SJSA1 (cell line): ENCODE measurements around the gene G0S2. TPM values are rescaled to one million over a fixed set of nuclear protein-coding genes. Genes with fewer than 3 reads are reported as not detected.

ENCODE experiments used
- DNase-seq, 2 experiments: peaks; one replicate each; pipeline ENCODE4 v3.0.0-alpha.2; 2015 to 2020; ENCODE audit warnings: low spot score in 2 of 2, low read depth in 1 of 2
- H3K27ac ChIP-seq: fragments of 250-450 bp; sonication (Bioruptor Pico); 2 replicates; pipeline ENCODE4 v1.5.1; 2020; ENCODE audit warnings: mild to moderate bottlenecking, moderate library complexity
- H3K27me3 ChIP-seq: fragments of 250-450 bp; sonication (Bioruptor Pico); replicated peaks from 2 replicates; pipeline ENCODE4 v1.5.1; 2020; ENCODE audit warnings: mild to moderate bottlenecking, moderate library complexity
- H3K36me3 ChIP-seq: fragments of 250-450 bp; sonication (Bioruptor Pico); 2 replicates; pipeline ENCODE4 v1.5.1; 2020; ENCODE audit warnings: mild to moderate bottlenecking
- H3K4me1 ChIP-seq: fragments of 250-450 bp; sonication (Bioruptor Pico); replicated peaks from 2 replicates; pipeline ENCODE4 v1.6.1; 2021; ENCODE audit warnings: mild to moderate bottlenecking
- H3K4me3 ChIP-seq: fragments of 250-450 bp; sonication (Bioruptor Pico); 2 replicates; pipeline ENCODE4 v1.5.1; 2020; ENCODE audit warnings: mild to moderate bottlenecking
- H3K9me3 ChIP-seq: fragments of 250-450 bp; sonication (Bioruptor Pico); replicated peaks from 2 replicates; pipeline ENCODE4 v1.5.1; 2020; ENCODE audit warnings: mild to moderate bottlenecking
- total RNA-seq: library from RNA; depleted of rRNA; stranded (reverse); fragments of >200 nt; shearing (Covaris generic); gene quantifications from 2 replicates; pipeline ENCODE4 v1.2.3, GENCODE V29; 2014

Gene G0S2
- total RNA-seq, 1 experiment from 2014 or later: not detected

DNA sequence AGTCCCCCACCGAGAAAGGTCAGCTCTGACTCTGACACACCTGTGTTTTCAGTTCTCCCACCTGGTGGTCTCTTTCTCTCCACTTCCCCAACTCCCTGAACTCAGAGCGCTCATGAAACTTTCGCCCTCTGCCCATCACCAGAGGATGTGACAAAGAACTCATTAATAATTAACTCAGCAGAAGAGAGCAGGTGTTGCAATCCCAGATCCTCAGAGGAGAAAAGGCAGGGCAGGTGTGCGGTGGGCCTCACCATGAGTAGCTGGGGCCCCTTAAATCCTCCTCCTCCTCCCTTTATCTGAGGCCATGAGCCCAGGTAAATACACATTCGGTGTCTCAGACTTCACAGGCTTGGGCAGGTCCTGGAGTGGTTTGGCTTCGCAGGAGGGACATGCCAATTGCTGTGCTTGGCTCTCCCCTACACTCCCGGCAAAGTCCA is 21.3 kb upstream of the G0S2 start:
- no peak for DNase-seq
- H3K4me3 ChIP-seq: no peak overlapping the region
- H3K27me3 ChIP-seq: no peaks in the 10 kb centered on the region
- H3K36me3 ChIP-seq: no peaks in the 10 kb centered on the region
- no peak overlapping the region for H3K27ac ChIP-seq
- peaks cover 59% of the 10 kb centered on the region for H3K4me1 ChIP-seq
- H3K9me3 ChIP-seq: no peaks in the 10 kb centered on the region

DNA sequence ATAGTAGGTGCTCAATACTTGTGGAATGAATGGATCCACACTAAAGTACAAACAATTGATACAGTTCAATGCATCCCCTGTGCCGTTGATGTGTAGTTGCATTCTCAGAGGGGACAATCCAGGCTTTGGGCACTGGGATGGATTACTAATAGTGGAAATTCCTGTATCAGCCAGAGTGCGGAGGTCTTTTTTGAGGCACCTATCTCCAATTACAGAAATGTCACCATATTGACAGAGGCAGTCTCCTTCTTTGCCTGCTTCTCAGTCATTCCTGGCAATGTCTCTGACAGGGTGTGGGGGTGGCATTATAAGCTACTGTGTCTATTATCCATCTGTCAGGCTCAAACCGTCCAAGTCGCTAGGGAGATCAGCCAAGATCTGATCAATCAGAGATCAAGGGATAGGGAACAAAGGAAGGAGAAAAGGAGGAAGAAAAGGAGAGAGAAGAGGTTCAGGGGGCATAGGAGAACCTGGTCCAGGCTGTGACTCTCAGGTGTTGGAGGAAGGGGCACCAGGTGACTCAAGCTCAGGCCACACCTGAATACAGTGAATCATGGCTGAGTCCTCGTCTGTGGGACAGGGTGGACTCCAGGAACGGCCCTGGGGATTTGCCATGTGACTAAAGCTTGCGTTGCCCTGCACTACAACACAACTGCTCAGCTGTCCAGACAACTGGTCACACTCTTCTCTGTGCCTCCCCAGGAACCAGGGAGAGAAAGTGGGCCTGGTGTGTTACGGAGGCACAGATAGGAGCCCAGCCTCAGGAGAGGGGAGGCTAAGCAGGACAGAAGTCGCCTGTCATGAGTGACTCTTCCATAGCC is 19.6 kb upstream of the G0S2 start:
- Histone ChIP-seq H3K27ac (no peak overlapping the region), H3K27me3 (no peaks in the 10 kb centered on the region), H3K4me1 (peaks cover 49% of the 10 kb centered on the region), H3K9me3 (no peaks in the 10 kb centered on the region), H3K4me3 (no peak overlapping the region), H3K36me3 (no peaks in the 10 kb centered on the region)
- no peak for DNase-seq

DNA sequence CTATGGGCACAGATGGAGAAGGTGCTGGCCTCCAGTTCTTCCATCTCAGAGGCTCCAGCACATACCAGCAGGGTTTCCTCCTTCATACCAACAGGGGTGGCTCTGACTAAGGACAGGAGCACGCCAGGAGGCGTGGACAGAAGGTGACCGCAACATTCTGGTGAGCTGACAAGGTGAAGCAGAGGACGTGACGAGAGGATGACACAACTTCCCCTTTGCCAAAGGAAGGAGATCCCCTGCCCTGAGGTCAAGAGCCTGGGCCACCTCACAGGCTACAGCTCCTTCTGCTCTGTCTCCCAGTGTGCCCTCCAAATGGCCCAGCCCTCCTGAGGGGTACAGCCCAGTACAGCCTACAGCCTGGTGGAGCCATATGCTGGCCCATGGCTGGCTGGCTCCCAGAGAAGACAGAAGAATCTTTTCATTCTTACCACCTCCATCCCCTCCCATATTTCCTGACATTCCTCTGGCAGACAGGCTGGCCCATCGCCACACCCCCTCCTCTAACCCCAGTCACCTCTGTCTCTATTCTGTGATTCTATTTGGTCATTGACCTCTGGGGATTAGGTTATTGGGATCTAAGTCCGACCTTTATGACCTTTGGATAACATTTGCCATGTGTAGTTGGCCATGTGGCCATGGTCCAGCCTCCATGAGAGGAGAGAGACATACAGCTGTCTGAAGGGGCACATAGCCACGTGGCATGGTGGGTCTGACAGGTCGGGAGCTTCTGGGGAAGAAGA is 17.9 kb upstream of the G0S2 start:
- Histone ChIP-seq H3K9me3 (no peaks in the 10 kb centered on the region), H3K4me1 (peaks cover 39% of the 10 kb centered on the region), H3K27me3 (no peaks in the 10 kb centered on the region), H3K36me3 (no peaks in the 10 kb centered on the region), H3K27ac (peak overlapping the region; percentile 77), H3K4me3 (no peak overlapping the region)
- peak; percentile 44 to 64 for DNase-seq

DNA sequence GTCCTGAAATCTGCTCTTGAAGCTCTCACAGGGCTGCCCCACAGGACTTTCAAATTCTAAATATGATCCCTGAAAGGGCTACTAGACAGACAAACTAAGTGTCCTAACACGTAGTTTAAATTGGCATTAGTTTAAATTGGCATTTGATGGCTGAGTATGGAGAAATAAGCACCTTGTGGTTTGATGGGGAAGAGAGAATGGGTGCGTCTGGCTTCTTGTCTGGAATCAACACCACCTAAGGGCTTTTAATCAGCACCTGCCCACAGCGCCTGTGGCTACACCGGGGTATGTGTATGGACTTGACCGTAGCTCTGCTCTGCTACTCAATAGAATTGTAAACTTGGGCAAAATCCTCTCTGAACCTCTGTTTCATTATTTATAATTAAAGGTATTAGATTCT is 17.3 kb upstream of the G0S2 start:
- Histone ChIP-seq H3K27me3 (no peaks in the 10 kb centered on the region), H3K27ac (peak overlapping the region; percentile 77), H3K4me1 (peaks cover 36% of the 10 kb centered on the region), H3K4me3 (no peak overlapping the region), H3K9me3 (no peaks in the 10 kb centered on the region), H3K36me3 (no peaks in the 10 kb centered on the region)
- DNase-seq: no peak

DNA sequence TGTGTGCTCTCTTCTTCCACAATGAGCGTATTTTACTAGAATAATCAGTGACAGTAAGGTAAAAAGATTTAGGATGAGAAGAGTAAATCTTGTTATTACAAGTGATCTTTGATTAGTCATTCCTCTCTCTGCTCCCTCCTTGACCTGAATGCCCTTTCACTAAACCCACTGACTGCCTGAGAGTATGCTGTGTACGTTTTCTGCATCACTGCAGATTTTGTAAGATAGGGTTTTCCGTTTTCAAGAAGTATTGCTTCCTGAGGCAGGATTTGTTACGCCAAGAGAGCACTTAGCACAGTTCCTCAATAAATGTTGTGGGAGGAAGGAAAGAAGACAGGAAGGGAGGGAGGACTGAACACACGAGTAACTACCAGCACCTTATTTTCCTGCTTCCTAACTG is 15.3 kb upstream of the G0S2 start:
- Histone ChIP-seq H3K27me3 (no peaks in the 10 kb centered on the region), H3K9me3 (no peaks in the 10 kb centered on the region), H3K36me3 (no peaks in the 10 kb centered on the region), H3K4me1 (peaks cover 29% of the 10 kb centered on the region), H3K27ac (no peak overlapping the region), H3K4me3 (no peak overlapping the region)
- DNase-seq: no peak

DNA sequence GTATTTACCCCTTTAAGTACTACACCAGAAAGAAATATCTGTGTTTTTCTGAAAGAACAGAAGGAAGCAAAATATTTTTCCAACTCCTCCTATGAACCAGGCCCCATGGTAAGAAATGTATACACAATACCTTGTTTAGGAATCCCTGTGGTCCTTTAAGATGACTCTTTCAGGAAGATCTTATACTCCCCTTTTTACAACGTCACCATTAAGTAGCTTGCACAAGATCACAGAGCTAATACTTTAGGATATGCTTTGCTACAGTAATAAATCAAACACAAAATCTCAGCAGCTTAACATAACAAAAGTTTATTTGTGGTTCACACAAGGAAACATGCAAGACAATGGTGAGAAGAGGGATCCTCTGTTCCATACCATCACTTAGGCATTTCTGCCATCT is 14.1 kb upstream of the G0S2 start:
- Histone ChIP-seq H3K4me1 (peaks cover 25% of the 10 kb centered on the region), H3K4me3 (no peak overlapping the region), H3K27me3 (no peaks in the 10 kb centered on the region), H3K36me3 (no peaks in the 10 kb centered on the region), H3K9me3 (no peaks in the 10 kb centered on the region), H3K27ac (no peak overlapping the region)
- no peak for DNase-seq

DNA sequence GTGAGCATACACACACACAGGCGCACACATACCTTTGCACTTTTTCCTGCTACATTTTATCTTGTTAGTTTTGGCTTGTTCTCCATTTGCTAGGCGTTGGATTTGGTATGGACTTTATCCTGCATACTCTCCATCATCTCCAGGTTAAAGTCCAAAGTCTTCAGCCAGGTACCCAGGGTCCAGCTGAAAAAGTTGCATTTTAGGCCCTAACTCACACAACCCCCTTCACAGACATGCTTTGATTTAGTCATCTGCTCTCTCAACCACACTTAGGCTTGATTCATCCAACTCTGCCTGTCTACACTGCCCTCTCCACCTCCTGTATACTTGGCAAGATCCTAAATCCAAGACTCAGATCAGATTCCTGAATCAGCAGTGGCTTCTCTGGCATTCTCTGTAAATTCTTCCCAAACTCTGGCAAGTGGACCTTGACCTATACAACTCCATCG is 12.3 kb upstream of the G0S2 start:
- no peaks in the 10 kb centered on the region for H3K9me3 ChIP-seq
- H3K36me3 ChIP-seq: no peaks in the 10 kb centered on the region
- no peak overlapping the region for H3K4me3 ChIP-seq
- H3K4me1 ChIP-seq: peaks cover 7% of the 10 kb centered on the region; the same call in 1 of the 2 replicates
- no peaks in the 10 kb centered on the region for H3K27me3 ChIP-seq
- no peak overlapping the region for H3K27ac ChIP-seq
- no peak for DNase-seq

DNA sequence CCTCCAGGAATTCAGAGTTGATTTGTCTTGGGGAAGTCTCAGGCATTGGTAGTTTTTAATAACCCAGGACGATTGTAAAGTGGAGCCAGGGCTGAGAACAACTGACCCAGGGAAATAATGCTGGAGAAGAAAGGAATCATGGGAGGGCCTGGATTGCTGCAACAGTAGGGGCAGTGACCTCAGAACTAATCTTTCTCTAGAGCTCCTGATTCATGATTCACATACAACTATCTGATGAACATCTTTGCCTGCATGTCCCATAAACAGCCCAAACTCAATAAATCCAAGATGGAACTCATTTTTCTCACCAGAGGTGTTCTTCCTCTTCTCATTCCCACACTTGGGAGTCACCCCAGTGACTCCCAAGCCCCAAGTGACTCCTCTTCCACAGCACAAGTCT is 8.1 kb upstream of the G0S2 start:
- Histone ChIP-seq H3K27me3 (no peaks in the 10 kb centered on the region), H3K27ac (no peak overlapping the region), H3K4me3 (no peak overlapping the region), H3K4me1 (no peaks in the 10 kb centered on the region), H3K36me3 (no peaks in the 10 kb centered on the region), H3K9me3 (no peaks in the 10 kb centered on the region)
- no peak for DNase-seq

DNA sequence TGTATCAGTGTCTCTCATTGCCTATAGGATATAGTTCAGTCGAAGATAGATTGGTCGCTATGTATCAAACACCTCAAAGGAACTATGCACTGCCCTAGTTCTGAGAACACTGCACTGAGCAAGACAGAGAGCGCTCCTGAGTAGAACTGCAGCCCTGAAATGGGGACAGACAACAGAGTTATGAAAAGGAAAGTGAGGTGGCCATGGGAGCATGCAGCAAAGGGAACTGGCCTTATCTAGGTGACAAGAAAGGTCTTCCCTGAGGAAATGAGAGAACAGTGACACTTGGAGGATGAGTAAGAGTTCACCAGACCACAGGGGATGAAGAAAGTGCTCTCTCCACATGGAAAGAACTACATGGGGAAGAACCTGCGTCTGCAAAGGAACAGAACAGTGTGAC is 7.5 kb upstream of the G0S2 start:
- Histone ChIP-seq H3K36me3 (no peaks in the 10 kb centered on the region), H3K4me1 (no peaks in the 10 kb centered on the region), H3K9me3 (no peaks in the 10 kb centered on the region), H3K27ac (no peak overlapping the region), H3K4me3 (no peak overlapping the region), H3K27me3 (no peaks in the 10 kb centered on the region; the same call in 1 of the 2 replicates)
- DNase-seq: no peak

DNA sequence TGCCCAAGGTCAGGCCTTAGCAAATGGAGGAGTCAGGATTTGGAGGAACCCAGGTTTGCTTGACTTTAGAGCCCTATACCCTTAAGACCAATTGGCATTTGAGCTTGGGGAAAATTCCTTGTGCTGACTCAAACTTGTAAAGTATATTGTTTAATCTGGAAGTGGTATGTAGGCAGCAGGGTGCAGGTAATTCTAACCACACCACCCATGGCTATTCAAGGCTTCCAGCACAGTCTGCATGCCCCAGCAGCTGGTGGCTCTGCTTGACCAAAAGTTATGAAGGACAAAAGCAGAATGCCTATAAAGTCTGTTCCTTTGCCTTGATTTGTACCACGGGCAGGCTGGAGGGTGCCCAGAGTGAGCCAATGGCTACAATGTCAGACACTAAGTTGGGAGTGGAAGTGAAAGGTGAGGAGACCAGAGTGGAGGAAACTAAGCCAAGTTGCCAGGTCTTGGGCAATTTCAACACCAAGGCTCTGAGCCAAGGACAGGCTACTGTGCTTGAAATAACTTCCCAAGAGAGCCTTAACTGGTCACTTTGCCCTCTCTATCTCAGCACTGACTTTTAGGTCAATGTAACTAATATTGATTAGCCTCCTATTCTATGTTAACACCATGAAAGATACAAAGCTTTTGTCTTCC is 4.7 kb upstream of the G0S2 start:
- Histone ChIP-seq H3K9me3 (no peaks in the 10 kb centered on the region), H3K36me3 (no peaks in the 10 kb centered on the region), H3K27ac (no peak overlapping the region), H3K4me1 (no peaks in the 10 kb centered on the region), H3K27me3 (peaks cover 16% of the 10 kb centered on the region), H3K4me3 (no peak overlapping the region)
- DNase-seq: no peak

DNA sequence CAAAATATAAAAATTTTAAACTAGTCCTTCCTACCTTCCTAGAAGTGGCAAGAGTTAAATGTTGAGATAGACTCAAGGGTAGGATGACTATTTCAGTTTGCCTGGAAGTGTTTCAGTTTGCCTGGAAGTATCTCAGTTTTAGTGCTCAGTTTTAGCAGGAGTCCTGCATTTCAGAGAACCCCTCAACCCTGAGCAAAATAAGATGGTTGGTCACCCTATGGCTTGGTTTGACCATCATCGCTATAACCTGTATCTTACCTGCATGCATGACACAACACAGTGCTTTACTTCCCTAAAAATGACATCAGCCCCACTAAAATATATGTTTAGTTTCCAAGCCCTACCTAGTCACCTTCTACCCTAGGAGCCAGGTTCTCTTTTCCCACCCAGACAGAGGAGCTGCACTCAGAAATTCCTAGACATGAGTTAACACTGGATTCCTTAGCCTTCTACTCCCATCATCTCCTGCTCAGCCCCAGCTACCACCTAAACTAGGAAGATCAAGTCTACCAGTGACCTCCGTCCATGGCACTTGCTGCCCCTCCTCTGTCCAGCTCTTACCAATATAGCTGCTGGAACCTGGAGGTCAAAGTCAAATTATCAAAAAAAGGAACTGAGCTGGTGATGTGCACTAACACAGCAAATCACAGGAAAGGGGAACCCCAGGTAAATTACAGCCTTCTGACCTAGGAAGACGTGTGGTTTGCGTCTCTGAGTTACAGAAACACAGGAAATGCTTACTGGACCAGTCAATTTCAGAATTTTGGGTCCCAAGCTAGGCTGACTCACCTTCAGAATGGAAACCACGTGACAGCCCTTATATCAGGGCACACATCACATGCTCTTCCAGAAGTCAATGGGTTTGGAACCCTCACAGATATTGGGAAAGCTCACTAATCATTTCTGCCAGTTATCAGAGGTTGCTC is 2.2 kb upstream of the G0S2 start:
- Histone ChIP-seq H3K27me3 (peaks cover 32% of the 10 kb centered on the region), H3K36me3 (no peaks in the 10 kb centered on the region), H3K27ac (no peak overlapping the region), H3K4me1 (no peaks in the 10 kb centered on the region), H3K9me3 (no peaks in the 10 kb centered on the region), H3K4me3 (no peak overlapping the region)
- no peak for DNase-seq

DNA sequence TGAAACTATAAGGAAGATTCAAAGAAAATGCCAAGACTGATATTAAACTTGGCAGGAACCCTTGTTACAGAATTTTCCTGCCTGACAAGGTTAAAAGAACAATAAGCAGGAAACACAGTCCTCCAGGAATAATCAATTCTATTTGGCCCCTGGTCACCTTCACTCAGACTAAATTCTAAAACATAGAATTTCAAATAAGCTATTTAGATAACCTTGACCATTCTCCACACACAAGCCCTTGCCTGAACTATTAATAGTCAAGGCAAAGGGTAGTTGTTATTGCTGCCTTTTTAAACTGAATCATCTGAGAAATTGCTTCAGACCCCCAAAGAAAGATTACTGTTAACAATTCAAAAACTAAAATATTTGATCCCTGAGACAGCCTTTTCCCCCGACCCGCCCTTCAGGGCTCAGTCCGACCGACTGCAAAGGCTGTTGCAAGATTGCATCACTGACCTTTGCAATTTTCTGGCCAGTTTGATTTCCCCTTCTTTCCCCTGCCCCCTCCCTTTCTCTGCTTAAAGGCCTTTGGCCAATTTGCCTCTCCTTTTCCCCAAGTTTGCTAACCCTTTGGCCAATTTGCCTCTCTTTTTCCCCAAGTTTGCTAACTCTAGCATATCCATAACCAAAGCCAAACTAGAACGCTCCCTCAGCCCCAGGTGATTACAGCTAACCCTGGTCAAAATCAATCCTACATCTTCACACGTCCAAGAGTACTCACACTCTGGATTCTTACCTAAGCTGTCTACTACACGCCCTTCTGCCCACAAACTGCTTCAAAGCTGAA is 1.4 kb upstream of the G0S2 start:
- DNase-seq: no peak
- no peaks in the 10 kb centered on the region for H3K4me1 ChIP-seq
- H3K36me3 ChIP-seq: no peaks in the 10 kb centered on the region
- H3K27ac ChIP-seq: no peak overlapping the region
- peaks cover 32% of the 10 kb centered on the region for H3K27me3 ChIP-seq
- no peak overlapping the region for H3K4me3 ChIP-seq
- no peaks in the 10 kb centered on the region for H3K9me3 ChIP-seq
